ENCODE data around the gene BRINP2.

The BRINP2 gene

GRCh38 chr1:177219554-177220458 lies 49.0 kb downstream of the BRINP2 start:
- no peak for DNase-seq (ENCODE audit: low read depth)

- DNase-seq (ENCODE audit: low read depth) = no peak
Measured at GRCh38 chr1:177223359-177223758, 52.6 kb downstream of the BRINP2 start.

DNA sequence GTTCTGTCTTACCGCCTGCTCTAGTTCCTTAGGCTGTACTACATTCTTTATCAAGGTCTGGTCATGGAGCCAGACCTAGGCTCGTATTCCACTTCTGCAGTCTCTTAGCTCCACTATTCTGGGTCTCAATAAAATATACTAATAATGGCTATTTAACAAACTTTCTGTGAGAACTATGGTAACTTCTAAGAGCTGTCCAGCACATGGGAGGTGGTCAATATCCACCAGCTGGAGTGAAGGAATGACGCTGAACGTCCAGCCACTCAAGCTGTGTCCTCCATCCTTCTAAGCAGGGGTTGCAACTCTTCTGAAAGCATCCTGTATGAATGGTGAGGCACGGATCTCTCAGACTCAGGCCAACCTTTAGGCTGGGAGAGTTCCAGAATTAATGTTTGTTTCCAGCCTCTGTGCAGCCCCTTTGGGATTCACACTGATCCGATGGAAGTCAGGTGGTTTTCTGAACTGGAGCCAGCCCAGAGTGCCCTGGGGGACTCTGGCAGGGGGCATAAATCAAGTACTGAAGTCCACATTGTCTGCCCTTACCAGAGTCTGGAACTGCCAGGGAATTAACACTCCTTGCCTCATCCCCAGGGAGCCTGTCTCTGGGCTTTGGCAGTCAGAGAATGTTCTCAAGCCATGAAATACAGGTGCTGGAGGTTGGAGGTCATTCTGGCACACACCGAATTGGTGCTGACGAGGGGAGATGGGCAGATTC lies 57.4 kb downstream of the BRINP2 start:
- DNase-seq (ENCODE audit: low read depth) = no peak

GRCh38 chr1:177228693-177229065 lies 57.9 kb downstream of the BRINP2 start:
- no peak for DNase-seq (ENCODE audit: low read depth)

DNA sequence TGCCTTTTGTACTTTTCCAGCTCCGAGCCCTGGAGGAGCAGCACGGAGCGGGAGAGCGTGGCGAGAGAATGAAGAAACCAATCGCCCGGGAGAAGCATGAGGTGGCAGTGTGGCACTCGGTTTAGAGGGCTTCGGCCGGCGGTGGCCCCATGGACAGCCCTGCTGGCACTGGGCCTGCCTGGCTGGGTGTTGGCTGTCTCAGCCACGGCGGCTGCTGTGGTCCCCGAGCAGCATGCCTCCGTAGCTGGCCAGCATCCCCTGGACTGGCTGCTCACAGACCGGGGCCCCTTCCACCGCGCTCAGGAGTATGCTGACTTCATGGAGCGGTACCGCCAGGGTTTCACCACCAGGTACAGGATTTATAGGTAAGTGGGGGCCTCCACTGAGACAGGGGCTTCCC lies 59.0 kb downstream of the BRINP2 start:
- DNase-seq (ENCODE audit: low read depth) = no peak

DNA sequence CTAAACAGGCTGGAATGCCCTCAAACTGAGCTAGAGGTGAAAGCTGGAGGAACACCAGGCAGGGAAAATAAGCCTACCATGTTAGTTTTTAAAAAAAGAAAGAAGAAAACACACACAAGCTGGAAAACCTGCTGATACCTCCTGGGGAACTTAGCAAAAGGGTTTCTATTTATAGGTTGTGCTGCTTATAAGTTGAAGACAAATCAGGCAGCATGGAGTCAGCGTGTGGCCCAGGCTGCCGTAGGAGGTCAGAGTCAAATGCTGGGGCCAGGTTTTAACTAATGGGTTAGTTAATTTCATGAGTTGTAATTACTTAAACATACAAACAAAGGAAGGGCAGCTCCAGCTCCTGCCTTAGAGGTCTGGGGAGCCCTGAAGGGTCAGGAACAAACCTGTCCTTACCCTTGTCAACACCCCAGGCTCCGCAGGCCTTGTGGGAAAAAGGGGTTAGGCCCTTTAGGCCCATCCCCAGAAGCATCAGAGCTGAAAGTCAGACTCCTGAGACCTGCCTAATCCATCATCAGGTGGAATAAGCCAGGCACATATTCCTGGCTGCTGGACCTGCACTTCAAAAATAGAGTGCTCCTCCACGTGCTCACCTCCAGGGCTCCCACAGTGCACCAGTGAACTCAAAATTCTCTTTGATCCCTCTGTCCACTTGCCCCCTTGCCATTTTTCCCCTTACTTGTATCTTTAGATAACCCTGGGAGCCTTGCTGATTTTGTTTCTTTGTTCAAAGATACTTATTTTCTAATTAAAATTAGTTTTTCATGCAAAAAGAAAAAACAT lies 59.7 kb downstream of the BRINP2 start:
- DNase-seq (ENCODE audit: low read depth) = no peak

DNA sequence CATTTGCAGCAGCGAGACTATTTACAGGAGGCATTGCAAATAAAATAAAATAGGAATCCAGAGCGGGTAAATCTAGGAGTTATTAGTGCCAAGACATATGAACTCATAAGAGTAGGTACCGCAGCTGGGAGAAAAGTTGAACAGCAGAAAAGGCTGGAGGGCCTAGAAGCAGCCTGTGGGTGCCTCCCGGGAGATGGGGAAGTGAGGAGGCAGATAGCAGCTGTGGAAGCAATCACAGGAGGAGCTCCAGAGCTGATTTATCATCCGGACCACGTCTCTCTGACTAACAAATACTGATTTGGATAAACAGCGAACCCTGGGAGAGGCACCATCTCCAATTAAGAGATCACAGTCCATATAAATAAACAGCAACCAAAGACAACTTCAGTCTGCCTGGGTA lies 64.6 kb downstream of the BRINP2 start:
- no peak for DNase-seq (ENCODE audit: low read depth)

- DNase-seq (ENCODE audit: low read depth) = no peak
Measured at GRCh38 chr1:177236962-177237361, 66.2 kb downstream of the BRINP2 start.

DNA sequence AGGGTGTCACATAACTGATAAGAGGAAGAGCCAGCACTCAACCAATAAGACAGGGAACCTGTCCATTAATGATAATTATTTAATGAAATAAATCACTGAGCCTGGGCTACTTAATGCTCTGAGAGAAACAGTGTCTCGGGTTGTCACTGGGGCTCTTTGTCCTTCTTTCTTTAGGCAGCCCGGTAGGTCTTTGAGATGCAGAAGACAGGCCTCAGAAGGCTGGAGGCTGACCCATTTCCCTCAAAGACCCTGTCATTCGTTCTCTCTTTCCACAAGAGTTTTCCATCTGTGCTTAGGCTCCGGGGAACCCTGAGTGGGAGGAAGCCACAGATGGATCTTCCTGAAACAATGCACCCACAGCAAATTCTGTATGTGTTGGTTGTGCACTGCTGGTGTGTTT lies 68.2 kb downstream of the BRINP2 start:
- no peak for DNase-seq (ENCODE audit: low read depth)

DNA sequence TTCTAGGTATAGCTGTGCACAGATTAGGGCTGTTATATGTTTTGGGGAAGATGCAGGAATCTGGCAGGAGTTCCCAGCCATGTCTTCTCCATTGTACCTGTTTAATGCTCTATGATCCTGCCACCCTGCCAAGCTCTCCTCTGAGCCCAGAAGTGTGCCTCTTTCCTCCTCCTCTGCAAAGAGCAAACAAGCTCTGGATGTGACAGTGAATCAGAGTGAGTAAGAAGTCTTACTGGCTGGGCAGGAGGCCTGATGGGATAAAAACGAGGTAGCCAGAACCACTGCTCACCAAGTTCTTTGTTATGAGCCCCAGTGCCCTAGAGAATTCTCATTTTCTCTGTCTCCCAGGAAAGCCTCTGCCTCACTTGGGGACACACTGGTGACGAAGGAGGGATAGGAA lies 69.0 kb downstream of the BRINP2 start:
- DNase-seq (ENCODE audit: low read depth) = no peak

DNA sequence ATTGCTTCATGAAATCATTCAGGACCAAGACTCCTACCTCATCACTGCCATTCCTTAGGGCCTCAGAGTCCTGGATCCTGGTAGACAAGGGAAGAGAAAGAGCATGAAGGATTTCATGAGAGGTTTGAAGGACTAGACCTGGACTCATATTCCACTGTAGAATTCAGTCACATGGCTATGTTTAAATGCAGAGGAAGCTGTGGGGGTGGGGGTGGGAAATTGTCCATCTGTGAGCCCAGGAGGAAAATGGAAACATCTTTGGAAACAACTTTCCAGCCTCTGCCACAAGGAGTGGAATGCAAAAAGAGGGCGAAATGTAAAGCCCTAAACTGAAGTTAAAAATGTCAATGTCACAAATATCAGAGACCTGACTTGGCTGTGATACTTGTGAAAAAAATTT lies 73.0 kb downstream of the BRINP2 start:
- no peak for DNase-seq (ENCODE audit: low read depth)

DNA sequence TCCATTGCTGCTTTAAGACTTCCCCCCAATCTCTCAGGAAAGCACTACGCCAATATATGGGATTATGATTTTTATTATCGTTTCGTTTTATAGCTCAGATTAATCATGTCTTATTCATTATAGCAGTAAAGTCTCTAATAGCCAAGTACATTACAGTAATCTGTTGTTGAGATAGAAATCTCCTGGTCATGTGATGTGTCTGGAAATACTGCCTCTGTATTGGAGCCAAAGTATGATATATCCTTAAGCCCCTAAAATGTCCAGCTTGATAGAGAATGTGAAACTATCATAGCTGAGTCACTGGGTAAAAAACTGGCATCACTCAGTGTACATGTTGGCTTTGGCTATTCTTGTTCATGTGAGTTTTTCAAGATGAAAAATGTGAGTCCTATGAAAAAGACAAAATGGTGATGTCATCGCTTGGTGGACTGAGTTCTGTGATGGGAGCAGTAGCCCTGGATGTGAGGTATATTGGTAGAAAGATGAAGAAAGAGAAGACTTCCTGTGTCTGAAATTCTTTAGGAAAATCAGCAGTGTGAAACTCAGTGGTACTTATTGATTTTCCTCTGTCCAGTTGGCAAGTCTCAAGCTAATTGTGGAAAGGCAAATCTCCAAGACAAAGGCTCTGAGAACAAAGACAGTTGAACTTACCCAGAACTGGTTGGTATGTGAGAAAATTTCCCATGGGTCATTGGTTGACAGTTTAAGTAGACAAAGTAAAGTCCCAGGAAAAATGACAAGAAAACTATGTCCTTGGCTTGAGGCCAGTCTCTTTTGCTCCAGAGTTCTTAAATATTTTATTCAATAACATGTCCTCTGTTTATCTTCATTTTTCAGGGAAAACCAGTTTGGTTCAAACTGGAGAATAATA lies 76.2 kb downstream of the BRINP2 start:
- DNase-seq (ENCODE audit: low read depth) = no peak

- no peak for DNase-seq (ENCODE audit: low read depth)
Measured at GRCh38 chr1:177247623-177248176, 76.9 kb downstream of the BRINP2 start.

- no peak for DNase-seq (ENCODE audit: low read depth)
Measured at GRCh38 chr1:177248258-177248657, 77.5 kb downstream of the BRINP2 start.

GRCh38 chr1:177249231-177249630 lies 78.5 kb downstream of the BRINP2 start:
- no peak for DNase-seq (ENCODE audit: low read depth)

GRCh38 chr1:177252877-177253276 lies 82.1 kb downstream of the BRINP2 start:
- DNase-seq (ENCODE audit: low read depth) = no peak

DNA sequence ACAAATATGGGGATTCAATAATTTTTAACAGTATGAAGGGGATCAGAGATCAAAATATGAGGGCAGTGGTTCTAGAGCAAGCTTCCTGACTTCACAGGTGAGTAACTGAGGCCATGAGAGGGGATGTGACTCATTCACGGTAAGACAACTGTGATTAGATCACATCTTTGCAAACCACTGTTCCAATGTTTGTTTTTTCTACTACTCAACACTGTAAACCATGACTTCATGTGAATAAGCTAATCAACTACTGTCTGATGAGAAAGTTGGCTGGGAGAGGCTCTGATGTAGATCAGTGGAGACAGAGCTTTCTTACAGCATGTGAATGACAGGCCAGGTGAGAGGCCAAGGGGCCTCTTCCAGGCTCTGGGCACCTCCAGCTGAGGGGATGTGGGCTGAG lies 84.7 kb downstream of the BRINP2 start:
- DNase-seq (ENCODE audit: low read depth) = no peak

GRCh38 chr1:177256153-177257075 lies 85.7 kb downstream of the BRINP2 start:
- DNase-seq (ENCODE audit: low read depth) = no peak

GRCh38 chr1:177257128-177257527 lies 86.4 kb downstream of the BRINP2 start:
- DNase-seq (ENCODE audit: low read depth) = no peak

- no peak for DNase-seq (ENCODE audit: low read depth)
Measured at GRCh38 chr1:177257576-177257975, 86.8 kb downstream of the BRINP2 start.
